HG03060 (cell line): ENCODE data around the gene ADK.
"Not testable (repeated sequence)": the region's sequence is repeated elsewhere in the genome, so short reads cannot be mapped to it uniquely, and the experiment has no call there.

ENCODE experiments used
- ATAC-seq: cut with Tn5 transposase; IDR thresholded peaks from one replicate; pipeline ENCODE4 v1.9.1; 2021; ENCODE audit warnings: low read depth, moderate number of reproducible peaks; ENCODE audit not compliant: unreplicated experiment

Gene ADK

DNA sequence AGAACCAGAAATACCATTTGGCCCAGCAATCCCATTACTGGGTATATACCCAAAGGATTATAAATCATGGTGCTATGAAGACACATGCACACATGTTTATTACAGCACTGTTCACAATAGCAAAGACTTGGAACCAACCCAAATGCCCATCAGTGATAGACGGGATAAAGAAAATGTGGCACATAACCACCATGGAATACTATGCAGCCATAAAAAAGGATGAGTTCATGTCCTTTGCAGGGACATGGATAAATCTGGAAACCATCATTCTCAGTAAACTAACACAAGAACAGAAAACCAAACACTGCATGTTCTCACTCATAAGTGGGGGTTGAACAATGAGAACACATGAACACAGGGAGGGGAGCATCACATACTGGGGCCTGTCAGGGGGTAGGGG lies 306.5 kb downstream of the ADK start:
- ATAC-seq = not testable (repeated sequence)

DNA sequence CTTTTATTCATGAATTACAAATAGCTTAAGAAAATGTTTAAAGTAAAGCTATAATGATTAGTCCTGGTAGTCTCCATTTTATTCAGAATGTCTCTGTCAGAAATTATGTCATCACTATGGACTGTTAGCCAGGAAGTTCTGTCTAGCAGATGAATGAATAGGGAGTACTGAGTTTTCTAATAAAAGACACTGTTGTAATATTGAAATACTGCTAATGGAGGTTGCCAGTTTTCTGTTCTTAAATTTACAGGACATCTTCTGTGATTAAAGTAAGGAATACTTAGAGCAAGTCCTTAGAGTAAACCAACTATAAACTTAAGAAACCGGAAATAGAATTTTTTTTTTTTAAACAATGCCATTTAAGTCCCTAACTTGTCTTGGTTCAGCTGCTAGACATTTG lies 309.8 kb downstream of the ADK start:
- no peak for ATAC-seq

DNA sequence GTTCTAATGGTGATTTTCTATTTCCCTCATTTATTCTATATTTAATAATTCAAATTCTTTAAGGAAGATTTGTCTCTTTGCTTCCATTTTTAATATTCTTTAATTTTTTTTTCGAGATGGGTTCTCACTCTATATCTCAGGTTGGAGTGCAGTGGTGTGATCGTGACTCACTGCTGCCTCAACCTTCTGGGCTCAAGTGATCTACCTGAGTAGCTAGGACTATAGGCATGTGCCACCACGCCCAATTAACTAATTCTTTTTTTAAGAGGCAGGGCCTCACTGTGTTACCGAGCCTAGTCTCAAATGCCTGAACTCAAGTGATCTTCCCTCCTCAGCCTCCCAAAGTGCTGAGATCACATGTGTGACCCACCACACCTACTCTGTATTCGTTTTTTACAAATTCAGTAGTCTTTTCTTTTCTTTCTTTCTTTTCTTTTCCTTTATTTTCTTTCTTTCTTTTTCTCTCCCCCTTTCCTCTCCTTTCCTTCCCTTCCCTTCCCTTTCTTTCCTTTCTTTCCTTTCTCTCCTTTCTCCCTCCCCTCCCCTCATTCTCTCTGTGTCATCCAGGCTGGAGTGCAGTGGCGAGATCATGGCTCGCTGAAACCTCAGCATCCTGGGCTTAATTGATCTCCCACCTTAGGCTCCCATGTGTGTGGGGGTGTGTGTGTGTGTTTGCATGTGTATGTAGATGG lies 323.1 kb downstream of the ADK start:
- no peak for ATAC-seq

DNA sequence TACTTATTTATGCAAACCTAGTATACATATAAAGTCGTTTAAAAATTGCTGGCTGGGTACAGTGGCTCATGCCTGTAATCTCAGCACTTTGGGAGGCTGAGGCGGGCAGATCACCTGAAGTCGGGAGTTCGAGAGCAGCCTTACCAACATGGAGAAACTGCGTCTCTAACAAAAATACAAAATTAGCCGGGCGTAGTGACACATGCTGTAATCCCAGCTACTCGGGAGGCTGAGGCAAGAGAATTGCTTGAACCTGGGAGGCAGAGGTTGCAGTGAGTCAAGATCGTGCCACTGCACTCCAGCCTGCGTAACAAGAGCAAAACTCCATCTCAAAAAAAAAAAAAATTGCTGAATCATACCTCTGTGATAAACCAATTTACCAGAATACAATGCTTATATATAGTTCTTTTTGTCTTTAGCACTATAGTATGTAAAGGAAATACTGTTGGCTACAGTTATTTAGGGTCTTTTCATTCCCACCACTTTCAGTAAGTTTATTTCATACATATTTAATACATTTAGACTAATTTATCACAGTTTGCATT lies 325.2 kb downstream of the ADK start:
- not testable (repeated sequence) for ATAC-seq

DNA sequence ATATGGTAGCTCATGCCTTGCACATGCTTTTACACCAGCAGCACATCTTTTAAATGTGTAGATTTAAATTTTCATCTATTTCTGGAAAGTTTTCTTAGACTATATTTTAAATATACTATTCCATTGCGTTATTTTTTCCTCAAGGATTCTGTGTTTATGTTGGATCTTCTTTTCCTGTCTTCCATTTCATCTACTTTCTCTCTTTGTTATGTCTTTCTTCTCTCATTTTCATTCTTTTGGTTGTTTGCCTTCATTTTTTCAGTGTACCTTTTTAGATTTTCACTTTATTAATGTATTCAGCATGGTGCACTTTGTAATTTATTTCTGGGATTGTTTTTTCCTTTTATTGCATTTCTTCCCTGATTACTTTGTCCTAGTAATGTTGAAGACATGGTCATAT lies 329.8 kb downstream of the ADK start:
- ATAC-seq = no peak

DNA sequence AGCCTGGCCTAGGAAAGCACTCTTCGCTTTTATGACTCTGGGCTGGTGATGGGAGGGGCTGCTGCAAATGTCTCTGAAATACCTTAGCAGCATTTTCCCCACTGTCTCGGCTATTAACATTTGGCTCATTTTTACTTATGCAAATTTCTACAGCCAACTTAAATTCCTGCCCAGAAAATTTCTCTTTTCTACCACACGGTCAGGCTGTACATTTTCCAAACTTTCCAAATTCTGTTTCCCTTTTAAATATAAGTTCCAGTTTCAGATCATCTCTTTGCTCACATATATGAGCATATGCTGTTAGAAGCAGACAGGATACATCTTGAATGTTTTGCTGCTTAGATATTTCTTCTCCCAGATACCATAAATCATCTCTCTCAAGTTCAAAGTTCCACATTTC lies 332.3 kb downstream of the ADK start:
- no peak for ATAC-seq

DNA sequence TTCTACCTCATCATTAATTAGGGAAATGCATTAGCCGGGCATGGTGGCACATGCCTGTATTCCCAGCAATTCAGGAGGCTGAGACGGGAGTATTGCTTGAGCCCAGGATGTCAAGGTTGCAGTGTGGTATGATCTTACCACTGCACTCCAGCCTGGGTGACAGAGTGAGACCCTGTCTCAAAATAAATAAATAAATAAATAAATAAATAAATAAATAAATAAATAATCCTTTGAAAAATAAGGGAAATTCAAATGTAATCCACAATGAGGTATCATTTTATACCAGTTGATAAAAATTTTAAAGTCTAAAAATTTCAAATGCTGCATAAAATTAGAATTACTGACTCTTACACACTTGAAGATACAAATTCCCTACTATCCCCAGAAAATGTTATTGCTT lies 334.3 kb downstream of the ADK start:
- ATAC-seq = no peak

DNA sequence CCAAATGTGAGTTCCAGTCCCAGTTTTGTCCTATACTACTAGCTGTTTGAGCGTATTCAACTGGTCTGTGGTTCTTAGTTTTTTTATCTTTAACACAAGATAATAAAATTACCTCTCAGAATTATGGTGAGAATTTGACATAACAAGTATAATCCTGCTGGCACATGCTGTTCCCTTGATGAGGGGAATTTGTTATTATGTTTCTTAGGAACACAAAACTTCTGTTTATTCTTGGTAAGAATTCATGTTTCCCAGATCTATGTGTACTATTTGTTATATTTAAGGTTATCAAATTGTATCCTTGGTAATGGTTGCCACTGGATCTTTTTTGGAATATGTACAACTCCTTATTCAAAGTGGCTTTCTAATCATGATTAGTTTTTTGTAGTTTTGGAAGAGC lies 335.6 kb downstream of the ADK start:
- no peak for ATAC-seq

DNA sequence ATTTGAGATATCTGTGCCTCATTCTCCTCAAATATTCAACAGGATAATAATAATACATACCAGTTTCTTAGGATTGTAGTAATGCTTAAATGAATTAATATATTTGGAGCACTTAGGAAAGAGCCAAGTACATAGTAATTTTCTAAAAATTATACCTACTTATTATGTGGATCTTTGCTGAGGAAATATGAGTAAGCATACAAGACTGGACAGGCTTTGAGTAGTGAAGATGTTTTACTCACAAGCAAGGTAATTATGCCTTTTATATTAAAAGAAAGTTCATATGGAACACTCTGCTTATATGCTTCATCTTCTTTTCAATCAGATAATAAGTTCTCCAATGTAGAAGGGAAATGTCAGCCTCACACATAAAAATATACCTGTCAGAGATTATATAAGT lies 337.9 kb downstream of the ADK start:
- ATAC-seq = no peak

DNA sequence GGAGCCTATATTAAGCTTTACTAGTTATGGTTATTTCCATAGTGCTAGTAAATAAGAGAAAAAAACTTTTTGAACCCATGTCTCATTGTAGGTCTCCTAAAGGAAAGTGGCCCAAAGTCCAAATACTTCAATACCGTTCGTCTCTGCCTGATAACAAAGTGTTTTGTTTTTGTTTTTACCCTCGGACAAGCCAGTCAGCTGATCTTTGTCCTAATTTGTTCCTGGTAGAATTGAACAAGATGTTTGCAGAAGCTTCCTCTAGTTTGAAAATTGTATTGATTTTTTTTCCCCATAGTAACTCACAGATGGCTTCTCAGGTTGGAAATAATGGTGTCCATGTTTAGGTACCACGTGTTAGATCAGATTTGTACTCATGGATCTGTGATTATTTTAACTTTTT lies 339.5 kb downstream of the ADK start:
- ATAC-seq = no peak

DNA sequence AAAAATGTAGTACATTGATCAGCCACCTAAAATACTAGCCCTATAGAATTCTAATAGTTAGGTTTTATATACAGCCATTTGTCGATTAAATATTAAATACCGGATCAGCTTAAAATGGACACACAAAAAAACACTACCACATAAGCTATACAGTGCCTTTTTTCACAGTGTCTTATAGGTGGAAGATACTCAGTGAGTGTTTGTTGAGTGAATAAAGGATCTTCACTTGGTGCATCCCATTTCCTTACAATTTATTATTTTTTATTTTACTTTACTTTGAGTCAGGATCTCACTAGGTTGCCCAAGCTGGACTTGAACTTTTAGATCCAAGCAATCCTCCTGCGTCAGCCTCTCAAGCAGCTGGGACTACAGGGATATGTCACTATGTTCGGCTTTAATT lies 340.0 kb downstream of the ADK start:
- no peak for ATAC-seq

DNA sequence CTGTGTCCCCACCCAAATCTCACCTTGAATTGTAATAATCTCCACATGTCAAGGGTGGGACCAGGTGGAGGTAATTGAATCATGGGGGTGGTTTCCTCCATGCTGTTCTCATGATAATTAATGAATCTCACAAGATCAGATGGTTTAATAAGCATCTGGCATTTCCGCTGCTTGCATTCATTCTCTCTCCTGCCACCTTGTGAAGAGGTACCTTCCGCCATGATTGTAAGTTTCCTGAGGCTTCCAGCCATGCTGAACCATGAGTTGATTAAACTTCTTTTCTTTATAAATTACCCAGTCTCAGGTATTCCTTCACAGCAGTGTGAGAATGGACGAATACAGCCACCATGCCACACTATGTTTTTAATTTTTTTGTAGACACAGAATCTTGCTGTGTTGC lies 345.3 kb downstream of the ADK start:
- ATAC-seq = not testable (repeated sequence)

DNA sequence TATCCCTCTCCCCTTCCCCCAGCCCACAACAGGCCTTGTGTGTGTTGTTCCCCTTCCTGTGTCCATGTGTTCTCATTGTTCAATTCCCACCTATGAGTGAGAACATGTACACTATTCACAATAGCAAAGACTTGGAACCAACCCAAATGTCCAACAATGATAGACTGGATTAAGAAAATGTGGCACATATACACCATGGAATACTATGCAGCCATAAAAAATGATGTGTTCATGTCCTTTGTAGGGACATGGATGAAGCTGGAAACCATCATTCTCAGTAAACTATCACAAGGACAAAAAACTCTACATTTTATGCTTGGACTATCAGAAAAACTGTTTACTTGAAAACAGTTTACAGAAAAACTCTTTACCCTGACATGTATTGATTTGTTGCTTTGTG lies 347.6 kb downstream of the ADK start:
- not testable (repeated sequence) for ATAC-seq

DNA sequence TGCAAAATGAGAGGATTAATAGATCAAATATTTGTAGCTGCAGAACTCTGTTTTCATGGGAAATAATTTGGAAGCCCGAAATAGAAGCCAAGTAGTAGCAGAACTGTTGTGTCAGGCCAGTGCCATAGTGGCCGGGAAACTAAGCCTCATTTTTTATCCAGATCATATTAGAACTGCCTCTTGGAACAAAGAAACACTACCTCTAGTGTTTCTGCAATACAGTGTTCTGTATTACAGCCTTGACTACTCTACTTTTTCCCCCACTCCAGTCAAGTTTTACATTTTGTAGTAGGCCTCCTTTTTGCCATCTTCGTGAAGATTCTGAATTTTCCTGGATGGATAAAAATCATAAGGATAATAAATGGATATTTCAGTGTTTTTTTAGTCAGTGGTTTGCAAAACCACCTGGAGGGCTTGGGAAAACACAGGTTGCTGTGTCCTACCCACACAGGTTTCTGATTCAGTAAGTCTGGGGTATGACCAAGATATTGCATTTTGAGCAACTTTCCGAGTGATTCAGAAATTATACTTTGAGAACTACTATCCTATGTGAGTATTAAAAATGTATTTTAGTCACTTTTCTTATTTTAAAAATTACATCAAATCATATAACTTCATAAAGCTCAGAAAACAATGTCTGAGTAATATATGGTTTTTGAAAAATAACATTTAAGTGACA lies 349.1 kb downstream of the ADK start:
- ATAC-seq = no peak

DNA sequence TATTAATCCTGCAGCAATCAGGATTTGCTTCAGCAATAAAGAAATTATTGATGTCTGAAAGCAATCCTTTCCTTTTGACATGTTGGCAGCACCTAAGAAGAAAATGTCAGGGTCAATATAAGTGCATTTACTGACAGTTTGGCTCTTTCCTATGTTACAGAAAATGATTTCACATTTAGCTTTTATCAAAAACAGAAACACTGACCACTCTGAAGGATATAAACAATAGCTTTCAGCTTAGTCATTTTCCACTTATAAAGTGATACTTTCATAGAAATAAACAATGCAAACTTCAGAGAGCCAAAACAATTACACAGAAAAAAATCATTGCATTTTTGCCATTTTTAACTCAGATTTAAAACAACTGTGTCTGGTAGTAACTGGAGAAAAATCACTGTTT lies 349.8 kb downstream of the ADK start:
- no peak for ATAC-seq

DNA sequence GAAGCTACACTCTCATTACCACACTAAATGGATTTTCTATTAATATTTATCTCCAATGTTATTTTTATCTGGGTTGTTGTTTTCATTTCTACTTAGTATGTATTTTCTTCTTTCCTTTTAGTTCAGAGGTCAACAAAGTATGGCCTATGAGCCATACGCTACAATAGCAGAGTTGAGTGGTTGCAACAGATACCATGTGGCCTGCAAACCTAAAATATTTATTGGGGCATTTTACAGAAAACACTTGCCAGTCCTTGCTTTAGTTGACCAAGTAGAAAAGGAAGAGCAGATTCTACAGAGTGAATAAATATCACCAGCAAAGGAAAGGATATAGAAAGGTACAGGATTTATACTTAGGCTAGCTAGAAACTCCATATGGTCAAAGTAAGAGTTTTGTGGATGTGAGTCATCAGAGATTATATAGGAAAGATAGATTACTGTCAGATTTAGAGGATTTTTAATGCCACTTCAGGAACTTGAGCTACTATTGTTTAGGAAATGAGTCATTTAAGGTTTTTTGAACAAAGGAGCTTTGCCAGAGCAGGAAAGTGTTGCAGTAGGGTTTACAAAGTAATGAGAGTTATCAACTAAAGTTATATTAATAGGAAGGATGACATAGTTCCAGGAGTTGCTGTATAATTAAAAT lies 352.1 kb downstream of the ADK start:
- ATAC-seq = no peak

DNA sequence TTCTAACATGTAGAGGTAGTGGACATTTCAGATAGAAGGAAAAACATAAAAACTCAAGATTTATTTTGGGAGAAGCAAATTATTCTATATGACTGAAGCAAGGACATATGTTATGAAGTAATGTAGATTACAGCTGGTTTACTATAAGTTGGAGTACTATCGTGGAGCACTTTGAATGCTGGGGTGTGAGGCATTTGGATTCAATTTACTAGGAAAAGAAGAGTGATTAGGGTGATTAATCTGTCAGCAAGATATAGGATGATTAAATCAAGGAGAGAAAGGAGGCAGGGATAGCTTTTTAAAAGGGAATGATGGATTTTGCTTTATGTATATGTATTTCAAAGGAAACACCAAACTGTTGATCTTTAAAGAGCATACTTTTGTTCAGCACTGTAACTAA lies 356.9 kb downstream of the ADK start:
- no peak for ATAC-seq

DNA sequence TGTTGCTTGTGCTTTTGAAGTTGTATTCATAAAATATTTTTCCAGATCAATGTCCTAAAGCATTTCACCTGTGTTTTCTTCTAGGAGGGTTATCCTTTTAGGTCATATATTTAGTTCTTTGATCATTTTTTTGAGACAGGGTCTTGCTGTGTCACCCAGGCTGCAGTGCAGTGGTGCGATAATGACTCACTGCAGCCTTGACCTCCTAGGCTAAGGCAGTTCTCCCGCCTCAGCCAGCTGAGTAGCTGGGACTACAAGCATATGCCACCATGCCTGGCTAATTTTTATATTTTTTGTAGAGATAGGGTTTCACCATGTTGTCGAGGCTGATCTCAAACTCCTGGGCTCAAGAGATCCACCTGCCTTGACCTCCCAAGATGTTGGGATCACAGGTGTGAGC lies 359.6 kb downstream of the ADK start:
- ATAC-seq = no peak

DNA sequence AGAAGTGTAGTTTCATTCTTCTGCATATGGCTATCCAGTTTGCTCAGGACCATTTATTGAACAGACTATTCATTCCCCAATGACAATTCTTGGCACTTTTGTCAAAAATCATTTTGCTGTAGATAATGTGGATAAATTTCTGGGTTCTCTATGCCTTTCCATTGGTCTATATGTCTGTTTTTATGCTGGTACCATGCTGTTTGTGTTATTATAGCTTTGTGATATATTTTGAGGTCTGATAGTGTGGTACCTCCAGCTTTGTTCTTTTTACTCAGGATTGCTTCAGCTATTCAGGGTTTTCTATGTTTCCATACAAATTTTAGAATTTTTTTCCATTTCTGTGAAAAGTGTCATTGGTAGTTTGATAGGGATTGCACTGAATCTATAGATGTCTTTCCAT lies 360.0 kb downstream of the ADK start:
- no peak for ATAC-seq

DNA sequence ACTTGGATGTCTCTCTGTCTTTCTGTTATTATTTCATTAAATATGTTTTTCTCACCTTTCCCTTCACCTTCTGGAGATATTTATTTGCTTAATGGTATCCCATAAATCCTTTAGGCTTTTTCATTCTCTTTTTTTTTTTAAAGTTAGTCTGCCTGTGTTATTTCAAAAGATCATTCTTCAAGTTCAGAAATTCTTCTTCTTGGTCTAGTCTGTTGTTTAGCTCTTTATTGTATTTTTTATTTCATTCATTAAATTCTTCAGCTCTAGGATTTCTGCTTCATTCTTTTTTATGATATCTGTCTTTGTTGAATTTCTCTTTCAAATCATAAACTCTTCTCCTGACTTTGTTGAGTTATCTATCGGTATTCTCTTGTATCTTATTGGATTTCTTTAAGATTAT lies 363.3 kb downstream of the ADK start:
- no peak for ATAC-seq

DNA sequence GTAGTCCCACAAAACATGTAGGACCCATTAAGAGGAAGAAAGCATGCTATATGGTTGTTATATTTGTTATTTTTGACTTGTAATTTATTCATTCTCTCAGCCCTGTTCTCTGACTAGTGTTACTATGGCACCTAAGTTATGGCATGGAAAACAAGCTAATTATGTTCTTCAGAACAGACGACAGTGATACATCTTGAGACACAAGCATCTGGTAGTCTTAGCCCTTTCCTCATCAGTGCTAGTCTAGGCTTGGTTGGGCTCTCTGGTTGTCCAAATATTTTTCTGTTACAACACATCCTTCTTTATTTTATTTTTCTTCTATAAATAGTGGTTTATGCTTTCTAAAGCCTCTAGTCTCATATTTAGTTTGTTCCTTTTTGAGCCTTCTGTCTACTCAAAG lies 367.0 kb downstream of the ADK start:
- ATAC-seq = no peak

DNA sequence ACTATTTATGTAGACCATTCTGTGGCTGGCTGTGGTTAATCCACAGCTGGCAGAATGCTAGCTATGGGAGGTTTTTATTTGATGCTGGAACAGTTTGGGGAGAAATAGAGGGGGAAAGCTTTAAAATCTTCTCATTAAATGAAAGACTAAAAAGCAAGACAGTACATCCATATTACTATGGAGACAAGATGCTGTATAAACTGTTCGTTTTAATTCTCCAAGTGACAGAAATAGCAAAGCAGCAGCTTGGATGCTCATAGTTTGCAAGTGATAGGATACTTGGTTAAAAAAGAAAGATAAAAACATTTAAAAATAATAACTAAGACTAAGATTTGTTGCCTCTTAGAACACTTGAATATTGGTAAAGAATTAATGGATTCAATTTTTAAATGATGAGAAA lies 370.5 kb downstream of the ADK start:
- no peak for ATAC-seq
